Transverse colon (tissue), 4 donors: ENCODE data around the gene HNF1B.

Experiments
- EP300 ChIP-seq: sonication (generic); formaldehyde crosslinking; IDR thresholded peaks from one replicate; pipeline ENCODE4 v1.6.1; 2017; ENCODE audit warnings: antibody characterized with exemption, low read depth
- POLR2A ChIP-seq: fragments of 450-650 bp; IDR thresholded peaks from one replicate; pipeline ENCODE4 v1.6.1; 2016; ENCODE audit warnings: antibody characterized with exemption, mild to moderate bottlenecking, moderate library complexity
- POLR2AphosphoS5 ChIP-seq, 3 donors: sonication (generic); formaldehyde crosslinking; IDR thresholded peaks; one replicate each; pipeline ENCODE4 v1.6.1; 2016; ENCODE audit warnings: antibody characterized with exemption in 3 of 3
- TF ChIP-seq, protein P1 (sequence below), 5 experiments: fragments of 200-600 bp in 3 of 5; fragments of 450-650 bp in 2 of 5; sonication (generic) in 3 of 5; IDR thresholded peaks; 1 replicate in 2 of 5; 2 replicates in 3 of 5; pipeline ENCODE4 v1.5.1; 2016 to 2017; ENCODE audit warnings: antibody characterized with exemption in 5 of 5, inconsistent platforms in 3 of 5, mild to moderate bottlenecking in 2 of 5, moderate library complexity in 1 of 5

DNA sequence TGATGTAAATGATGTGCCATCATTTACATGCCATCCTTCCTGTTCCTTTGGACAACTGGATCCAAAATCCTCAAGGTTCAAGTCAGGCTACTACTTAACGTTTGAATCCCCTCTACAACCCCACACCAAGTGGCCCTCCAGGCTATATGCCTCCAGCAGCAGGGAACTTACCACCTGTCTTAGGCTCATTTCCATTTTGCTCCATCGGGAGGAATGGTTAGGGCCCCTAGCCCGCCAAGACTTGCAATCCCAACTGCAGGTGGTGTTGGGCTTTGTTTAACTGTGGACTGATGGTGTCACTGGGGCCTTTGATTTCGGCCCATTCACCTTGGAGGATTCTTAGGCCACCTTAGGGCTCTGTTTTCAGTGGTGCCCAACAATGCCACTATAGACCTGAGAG is 9.7 kb downstream of the HNF1B start:
- TF ChIP-seq, protein P1, sequence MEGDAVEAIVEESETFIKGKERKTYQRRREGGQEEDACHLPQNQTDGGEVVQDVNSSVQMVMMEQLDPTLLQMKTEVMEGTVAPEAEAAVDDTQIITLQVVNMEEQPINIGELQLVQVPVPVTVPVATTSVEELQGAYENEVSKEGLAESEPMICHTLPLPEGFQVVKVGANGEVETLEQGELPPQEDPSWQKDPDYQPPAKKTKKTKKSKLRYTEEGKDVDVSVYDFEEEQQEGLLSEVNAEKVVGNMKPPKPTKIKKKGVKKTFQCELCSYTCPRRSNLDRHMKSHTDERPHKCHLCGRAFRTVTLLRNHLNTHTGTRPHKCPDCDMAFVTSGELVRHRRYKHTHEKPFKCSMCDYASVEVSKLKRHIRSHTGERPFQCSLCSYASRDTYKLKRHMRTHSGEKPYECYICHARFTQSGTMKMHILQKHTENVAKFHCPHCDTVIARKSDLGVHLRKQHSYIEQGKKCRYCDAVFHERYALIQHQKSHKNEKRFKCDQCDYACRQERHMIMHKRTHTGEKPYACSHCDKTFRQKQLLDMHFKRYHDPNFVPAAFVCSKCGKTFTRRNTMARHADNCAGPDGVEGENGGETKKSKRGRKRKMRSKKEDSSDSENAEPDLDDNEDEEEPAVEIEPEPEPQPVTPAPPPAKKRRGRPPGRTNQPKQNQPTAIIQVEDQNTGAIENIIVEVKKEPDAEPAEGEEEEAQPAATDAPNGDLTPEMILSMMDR (IDR thresholded peaks at IDR 0.05): no peak
- TF ChIP-seq POLR2A: no peak
- no peak for TF ChIP-seq EP300
- no peak for TF ChIP-seq POLR2AphosphoS5 (IDR thresholded peaks at IDR 0.05)
